Measurements from ENCODE around the gene SH3RF3.

The SH3RF3 gene

DNA sequence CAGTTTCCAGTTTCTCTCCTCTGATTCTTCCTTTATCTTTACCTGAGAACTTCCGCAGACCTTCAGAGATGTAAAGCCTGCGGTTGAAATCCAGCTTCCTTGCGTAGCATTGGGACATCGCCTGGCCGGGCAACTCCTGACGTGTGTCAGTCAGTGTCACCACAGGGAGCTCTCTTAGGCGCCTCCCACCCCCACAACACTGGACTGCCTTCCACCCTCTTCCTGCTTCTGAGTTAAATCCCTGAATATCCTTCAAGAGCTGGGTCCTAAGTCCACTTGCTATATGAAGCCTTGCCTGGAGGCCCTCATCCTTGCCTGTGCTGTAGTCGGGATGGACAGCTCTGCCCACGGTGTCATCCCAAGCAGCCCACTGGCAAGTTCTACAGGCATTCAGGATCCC is 305.3 kb downstream of the SH3RF3 start:
- DNase-seq (ENCODE audit: low read depth in 3 of 3): no peak

GRCh38 chr2:109435066-109435690 is 306.2 kb downstream of the SH3RF3 start:
- DNase-seq (ENCODE audit: low read depth in 3 of 3): no peak

DNA sequence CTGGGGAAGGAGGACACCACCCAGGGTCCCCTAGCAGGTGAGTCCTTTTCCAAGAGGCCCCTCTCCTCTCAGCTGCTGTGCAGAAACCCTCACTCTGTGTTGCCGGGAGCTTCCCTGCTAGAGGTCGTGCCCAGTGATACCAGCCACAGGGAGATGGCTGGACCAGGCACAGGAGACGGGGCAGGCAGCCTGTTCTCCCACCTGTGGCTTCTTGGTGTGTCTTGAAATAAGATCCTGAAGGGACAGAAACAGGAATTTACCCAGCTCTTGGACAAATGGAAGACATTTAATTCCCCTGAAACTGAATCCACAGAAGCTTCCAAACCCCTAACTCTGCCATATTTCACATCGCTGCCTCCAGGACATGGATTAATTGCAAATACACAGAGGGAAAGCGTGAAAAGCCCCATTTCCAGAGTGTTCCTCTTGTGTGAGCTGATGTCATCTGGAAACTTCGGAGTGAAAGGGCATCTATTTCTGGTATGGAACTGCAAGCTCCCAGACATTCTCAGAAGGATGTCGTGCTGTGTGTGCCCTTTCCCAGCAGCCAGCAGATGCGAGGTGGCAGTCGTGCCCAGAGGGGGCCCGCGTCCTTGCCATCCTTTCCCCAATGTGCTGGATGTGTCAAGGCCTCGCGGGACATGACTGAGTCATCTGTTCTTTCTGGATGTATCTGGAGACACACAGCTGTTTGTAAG is 307.0 kb downstream of the SH3RF3 start:
- DNase-seq (ENCODE audit: low read depth in 3 of 3): no peak

GRCh38 chr2:109436610-109437225 is 307.7 kb downstream of the SH3RF3 start:
- DNase-seq (ENCODE audit: low read depth in 3 of 3): no peak

- DNase-seq (ENCODE audit: low read depth in 3 of 3): no peak
These were observed 308.5 kb downstream of the SH3RF3 start for GRCh38 chr2:109437325-109438090.

GRCh38 chr2:109438146-109438545 is 309.1 kb downstream of the SH3RF3 start:
- no peak for DNase-seq (ENCODE audit: low read depth in 3 of 3)

DNA sequence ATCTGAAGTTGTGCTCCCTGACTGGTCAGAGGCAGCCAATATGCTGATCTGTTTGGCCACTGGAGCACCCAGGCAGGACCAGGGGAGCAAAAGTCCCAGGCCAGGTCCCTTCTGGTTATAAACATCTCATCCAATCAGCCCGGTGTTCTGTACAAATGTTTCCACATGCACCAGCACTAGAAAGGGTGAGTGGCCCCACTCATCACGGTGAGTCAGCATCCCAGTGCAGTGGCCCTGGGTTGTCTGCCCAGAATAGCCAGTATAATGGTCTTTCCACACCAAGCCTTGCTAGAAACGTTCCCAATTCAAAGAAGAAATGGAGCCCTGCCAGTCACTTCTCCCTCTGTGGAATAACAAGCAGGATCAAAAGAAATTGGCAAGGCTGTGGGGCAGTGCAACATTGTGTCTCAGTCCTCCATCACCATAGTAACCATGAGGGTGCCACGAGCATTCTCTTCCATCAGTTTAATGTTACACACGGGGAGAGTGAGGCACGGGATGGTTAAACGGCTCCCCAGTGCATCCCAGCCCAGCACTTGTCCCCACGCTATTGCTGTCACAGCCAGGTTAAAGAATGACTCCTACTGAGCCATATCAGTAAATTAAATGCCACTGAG is 309.9 kb downstream of the SH3RF3 start:
- no peak for DNase-seq (ENCODE audit: low read depth in 3 of 3)

GRCh38 chr2:109439390-109439786 is 310.4 kb downstream of the SH3RF3 start:
- DNase-seq (ENCODE audit: low read depth in 3 of 3): no peak

GRCh38 chr2:109439986-109440385 is 311.0 kb downstream of the SH3RF3 start:
- DNase-seq (ENCODE audit: low read depth in 3 of 3): no peak

- DNase-seq (ENCODE audit: low read depth in 3 of 3): no peak
These were observed 311.6 kb downstream of the SH3RF3 start for GRCh38 chr2:109440499-109441156.

DNA sequence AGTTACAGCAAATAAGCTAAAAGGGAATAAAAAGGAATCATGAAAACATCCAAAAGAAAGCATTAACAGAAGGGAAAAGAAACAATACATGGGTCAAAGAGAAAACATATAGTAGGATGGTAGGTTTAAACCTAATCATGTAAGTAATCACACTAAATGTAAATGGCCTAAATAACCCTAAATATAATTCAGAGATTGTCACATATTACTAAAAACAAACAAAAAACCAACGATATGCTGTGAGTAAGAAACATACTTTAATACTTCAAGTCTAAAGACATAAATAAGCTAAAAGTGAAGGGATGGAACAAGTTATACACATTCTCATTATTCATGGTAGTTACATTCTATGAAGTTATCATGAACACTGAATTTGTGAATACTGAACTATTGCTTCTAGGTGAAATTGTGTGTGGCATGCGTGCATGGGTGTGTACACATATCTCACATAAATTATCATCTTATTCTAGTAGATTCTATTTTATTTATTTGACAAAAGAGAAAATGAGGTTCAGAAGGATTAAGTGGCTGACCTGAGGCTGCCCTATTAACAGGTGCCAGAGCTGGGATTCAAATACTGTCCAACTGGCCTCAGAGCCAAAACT is 313.8 kb downstream of the SH3RF3 start:
- DNase-seq (ENCODE audit: low read depth in 3 of 3): no peak

DNA sequence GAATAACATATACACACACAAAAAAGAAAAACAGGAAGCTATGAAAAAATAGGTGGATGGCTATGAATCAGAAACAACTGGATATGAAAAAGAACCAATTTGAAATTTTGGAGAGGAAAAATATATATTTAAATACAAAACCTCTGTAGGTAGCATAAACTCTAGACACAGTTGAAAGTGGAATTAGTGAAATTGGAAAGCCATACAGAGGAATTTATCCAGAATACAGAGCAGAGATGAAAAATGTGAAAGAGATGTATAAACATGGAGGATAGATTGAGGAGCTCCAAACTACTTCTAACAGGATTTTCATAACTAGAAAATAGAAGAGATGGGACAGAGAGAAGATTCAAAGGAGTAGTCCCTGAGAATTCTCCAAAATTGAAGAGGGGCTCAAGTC is 315.9 kb downstream of the SH3RF3 start:
- DNase-seq (ENCODE audit: low read depth in 3 of 3): no peak

- DNase-seq (ENCODE audit: low read depth in 3 of 3): no peak
These were observed 317.5 kb downstream of the SH3RF3 start for GRCh38 chr2:109446278-109447131.

GRCh38 chr2:109447251-109447661 is 318.3 kb downstream of the SH3RF3 start:
- DNase-seq (ENCODE audit: low read depth in 3 of 3): no peak

- DNase-seq (ENCODE audit: low read depth in 3 of 3): no peak
These were observed 318.8 kb downstream of the SH3RF3 start for GRCh38 chr2:109447776-109448175.

- no peak for DNase-seq (ENCODE audit: low read depth in 3 of 3)
These were observed 319.2 kb downstream of the SH3RF3 start for GRCh38 chr2:109448207-109448606.

DNA sequence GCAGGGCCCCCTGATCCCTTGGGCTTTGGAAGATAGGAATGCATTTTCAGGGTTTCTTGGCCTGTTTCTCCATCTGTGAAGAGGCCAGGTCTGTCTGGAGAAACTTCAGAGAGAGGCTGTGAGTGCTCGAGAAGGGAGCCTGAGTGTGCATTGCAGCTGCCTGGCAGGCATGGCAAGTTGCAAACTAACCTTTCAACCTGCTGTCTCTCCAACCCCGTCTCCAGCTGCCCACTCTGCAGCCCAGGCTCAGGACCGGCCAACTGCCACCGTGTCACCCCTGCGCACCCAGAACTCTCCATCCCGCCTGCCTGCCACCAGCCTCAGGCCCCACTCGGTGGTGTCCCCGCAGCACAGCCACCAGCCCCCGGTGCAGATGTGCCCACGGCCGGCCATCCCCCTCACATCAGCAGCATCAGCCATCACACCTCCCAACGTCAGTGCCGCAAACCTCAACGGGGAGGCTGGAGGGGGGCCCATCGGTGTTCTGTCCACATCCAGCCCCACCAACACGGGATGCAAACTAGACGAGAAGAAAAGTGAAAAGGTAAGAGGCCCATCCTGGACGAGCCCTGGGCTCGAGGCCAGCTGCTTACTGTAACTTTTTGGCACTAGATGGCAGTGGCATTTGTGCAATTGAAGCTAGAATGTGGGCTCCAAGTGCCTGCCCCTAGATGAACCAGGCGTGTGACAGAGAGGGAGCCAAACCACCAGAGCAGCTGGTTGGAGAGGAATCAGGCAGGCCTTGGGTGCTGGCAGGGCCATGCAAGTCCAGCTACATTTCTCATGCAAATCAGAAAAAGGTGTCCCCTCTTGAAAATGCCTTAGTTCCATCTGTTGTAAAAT is 320.2 kb downstream of the SH3RF3 start:
- no peak for DNase-seq (ENCODE audit: low read depth in 3 of 3)

DNA sequence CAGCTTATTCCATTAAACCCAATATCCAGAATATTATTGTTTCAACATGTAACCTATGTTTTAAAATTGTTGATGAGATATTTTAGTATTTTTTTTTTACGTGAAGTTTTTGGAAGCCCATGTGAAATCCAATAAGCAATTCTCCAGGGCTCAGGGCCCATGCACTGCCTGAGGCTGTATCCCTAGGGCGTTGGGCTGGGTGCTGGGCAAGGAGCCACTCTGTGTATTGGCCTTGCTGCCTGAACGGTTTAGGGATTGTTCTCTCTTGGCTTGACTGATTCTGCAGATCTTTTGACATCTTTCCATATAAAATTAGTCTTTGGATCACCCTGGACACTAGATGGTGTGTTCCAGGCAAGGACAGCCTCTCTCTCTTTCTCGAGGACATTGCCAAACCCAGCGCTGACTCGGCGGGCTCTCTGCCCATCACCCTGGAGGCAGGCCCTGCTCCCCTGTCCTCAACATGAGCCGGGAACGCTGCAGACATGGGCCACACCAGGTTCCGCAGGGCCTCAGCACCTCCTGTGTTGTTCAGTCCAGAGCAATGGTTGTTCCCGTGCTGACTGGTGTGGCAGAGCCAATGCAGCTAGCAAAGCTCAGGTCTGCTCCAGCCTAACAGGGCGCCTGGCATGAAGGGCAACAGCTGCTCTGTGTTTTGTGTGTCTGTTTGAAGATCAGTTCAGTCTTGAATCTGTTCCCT is 321.7 kb downstream of the SH3RF3 start:
- no peak for DNase-seq (ENCODE audit: low read depth in 3 of 3)

GRCh38 chr2:109451671-109452070 is 322.7 kb downstream of the SH3RF3 start:
- DNase-seq (ENCODE audit: low read depth in 3 of 3): no peak
